Measurements from ENCODE around the gene PTDSS2.
A peak's percentile ranks its signal among the peaks of the same experiment; 100 is the strongest.

The PTDSS2 gene

DNA sequence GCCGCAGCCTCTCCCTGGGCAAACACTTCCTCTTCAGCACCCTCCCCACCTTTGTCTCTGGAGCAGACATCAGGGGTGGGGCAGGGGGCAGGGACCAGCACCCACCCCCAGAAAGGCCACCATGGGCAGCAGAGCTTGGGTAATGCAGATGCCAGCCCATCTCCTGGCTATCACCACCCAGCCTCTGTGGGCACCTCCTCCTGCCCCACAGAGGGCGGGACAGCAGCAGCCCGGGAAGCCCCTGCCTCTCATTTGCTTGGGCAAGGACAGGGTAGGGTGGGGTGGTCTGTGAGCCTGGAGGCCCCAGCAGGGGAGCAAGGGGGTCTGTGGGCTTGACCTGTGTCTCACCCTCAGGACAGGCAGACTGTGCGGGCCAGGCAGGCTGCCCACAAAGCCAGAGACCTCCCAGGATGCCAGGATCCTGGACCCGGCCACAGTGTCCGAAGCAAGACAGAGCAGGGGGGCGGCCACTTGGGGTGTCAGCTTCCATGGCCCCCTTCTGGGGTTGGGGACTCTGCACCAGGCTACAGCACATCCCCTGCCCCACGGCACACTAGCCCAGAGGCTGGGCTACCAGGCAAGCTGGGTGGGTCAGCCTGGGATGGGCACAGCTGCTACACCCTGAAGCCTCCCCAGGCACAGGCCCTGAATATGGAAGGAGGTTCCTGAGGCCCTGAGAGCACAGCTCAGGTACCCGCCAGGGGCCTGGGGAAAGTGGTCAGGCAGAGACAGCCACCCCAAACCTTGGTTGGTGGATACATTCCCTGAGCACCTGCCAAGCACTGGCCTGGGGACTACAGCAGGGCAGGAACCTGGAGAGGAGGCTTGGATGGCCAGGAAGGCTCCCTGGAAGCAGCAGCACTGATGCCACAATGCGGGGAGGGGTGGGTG, 52.5 kb downstream of the PTDSS2 start:
- no peak overlapping the region for H4K91ac ChIP-seq (ENCODE audit: low read length)
- no peak overlapping the region for H2BK120ac ChIP-seq (ENCODE audit: low read depth, low read length)
- no peaks in the 10 kb centered on the region for H3K9me3 ChIP-seq (ENCODE audit: control insufficient read depth, low read length)
- H3K27me3 ChIP-seq (ENCODE audit: control insufficient read depth in 1 of 2, insufficient read depth in 1 of 2, low read length in 2 of 2): no peaks in the 10 kb centered on the region
- DNase-seq: no peak
- H4K8ac ChIP-seq (ENCODE audit: low read length): no peak overlapping the region
- H2BK5ac ChIP-seq (ENCODE audit: low read depth, low read length, poor library complexity, severe bottlenecking): no peak overlapping the region
- 96% methylated on average over 10 of the region's 10 CpGs for WGBS
- peaks cover 46 to 71% of the 10 kb centered on the region in 2 experiments for H3K36me3 ChIP-seq (ENCODE audit: control insufficient read depth in 1 of 2, insufficient read depth in 2 of 2, low read depth in 1 of 2, low read length in 2 of 2)
- H3K23ac ChIP-seq (ENCODE audit: low read length in 2 of 2): no peak overlapping the region
- no peak overlapping the region for H2AK5ac ChIP-seq (ENCODE audit: low read length, severe bottlenecking)
- H2BK12ac ChIP-seq (ENCODE audit: low read length in 2 of 2): no peak overlapping the region
- H3K4me1 ChIP-seq (ENCODE audit: control insufficient read depth, insufficient read depth, low read depth, low read length): peaks cover 24% of the 10 kb centered on the region
- peaks cover 54% of the 10 kb centered on the region for H3K79me1 ChIP-seq (replicated peaks; ENCODE audit: low read length, poor library complexity, severe bottlenecking)
- H3K4me3 ChIP-seq (ENCODE audit: insufficient read depth in 1 of 2, low read depth in 1 of 2, low read length in 2 of 2): peak overlapping the region in 1 of 2 experiments; percentile 86
- no peak overlapping the region for H3K18ac ChIP-seq (ENCODE audit: low read depth in 1 of 2, low read length in 2 of 2)
- no peak overlapping the region for H2AFZ ChIP-seq (ENCODE audit: low read depth, low read length)
- no peak overlapping the region for H3K14ac ChIP-seq (ENCODE audit: low read length in 2 of 2)
- peak overlapping the region; percentile 100 for H3K9ac ChIP-seq (ENCODE audit: low read length)
- no peak overlapping the region for H3K27ac ChIP-seq (ENCODE audit: low read length, poor library complexity, severe bottlenecking)
- no peak overlapping the region for H3K4ac ChIP-seq (ENCODE audit: low read depth in 1 of 2, low read length in 2 of 2)
- no peak overlapping the region for H3K4me2 ChIP-seq (ENCODE audit: low read length, poor library complexity, severe bottlenecking)
- peak overlapping the region; percentile 33 for H2BK15ac ChIP-seq (ENCODE audit: low read depth, poor library complexity, severe bottlenecking)

DNA sequence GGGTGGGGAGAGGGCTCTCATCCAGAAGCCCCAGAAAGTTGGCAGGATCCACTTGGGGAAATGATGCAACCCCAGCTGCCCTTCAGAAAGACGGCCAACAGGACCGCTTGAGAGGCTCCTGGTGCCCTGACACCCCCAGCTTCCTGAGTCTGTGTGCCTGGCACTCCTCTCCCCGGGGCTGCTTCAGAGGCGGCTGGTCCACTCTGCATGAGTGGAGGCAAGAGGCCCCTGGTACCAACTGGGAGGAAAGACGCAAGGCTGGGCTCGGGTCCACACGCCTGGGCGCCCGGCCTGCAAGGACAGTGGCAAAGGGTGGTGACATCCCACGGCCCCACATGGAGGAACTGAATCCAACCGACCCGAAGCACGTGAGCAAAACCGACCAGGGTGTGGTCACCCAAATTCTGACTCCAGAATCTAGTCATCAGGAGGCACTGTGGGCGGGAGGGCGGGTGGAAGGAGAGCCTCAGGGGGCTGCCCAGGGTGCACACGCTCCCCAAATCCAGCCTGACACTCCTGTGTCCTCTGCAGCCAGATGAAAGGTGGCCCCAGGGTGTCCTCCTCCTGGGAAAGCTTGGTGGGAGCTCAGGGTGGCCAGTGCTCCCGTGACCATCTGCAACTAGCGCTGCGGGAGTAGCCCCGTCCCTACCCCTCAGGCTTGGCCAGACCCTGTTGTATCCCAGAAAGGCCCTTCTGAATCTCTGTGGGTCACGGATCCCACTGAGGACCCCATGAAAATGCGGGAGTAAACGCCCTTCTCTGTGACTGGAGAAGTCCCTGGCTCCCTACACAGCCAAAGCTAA, 53.3 kb downstream of the PTDSS2 start:
- no peak for DNase-seq
- Histone ChIP-seq H3K4me1 (ENCODE audit: control insufficient read depth, insufficient read depth, low read depth, low read length) (peaks cover 30% of the 10 kb centered on the region), H3K18ac (ENCODE audit: low read depth in 1 of 2, low read length in 2 of 2) (no peak overlapping the region), H2AK5ac (ENCODE audit: low read length, severe bottlenecking) (no peak overlapping the region), H2BK5ac (ENCODE audit: low read depth, low read length, poor library complexity, severe bottlenecking) (no peak overlapping the region), H3K4ac (ENCODE audit: low read depth in 1 of 2, low read length in 2 of 2) (no peak overlapping the region), H3K27me3 (ENCODE audit: control insufficient read depth in 1 of 2, insufficient read depth in 1 of 2, low read length in 2 of 2) (no peaks in the 10 kb centered on the region), H4K8ac (ENCODE audit: low read length) (peak overlapping the region; percentile 49), H4K91ac (ENCODE audit: low read length) (peak overlapping the region; percentile 12), H3K36me3 (ENCODE audit: control insufficient read depth in 1 of 2, insufficient read depth in 2 of 2, low read depth in 1 of 2, low read length in 2 of 2) (peaks cover 37 to 63% of the 10 kb centered on the region in 2 experiments), H2BK12ac (ENCODE audit: low read length in 2 of 2) (no peak overlapping the region), H2BK15ac (ENCODE audit: low read depth, poor library complexity, severe bottlenecking) (no peak overlapping the region), H3K9ac (ENCODE audit: low read length) (peak overlapping the region; percentile 100), H3K23ac (ENCODE audit: low read length in 2 of 2) (no peak overlapping the region), H2BK120ac (ENCODE audit: low read depth, low read length) (no peak overlapping the region), H3K4me2 (ENCODE audit: low read length, poor library complexity, severe bottlenecking) (no peak overlapping the region), H3K9me3 (ENCODE audit: control insufficient read depth, low read length) (no peaks in the 10 kb centered on the region), H3K27ac (ENCODE audit: low read length, poor library complexity, severe bottlenecking) (no peak overlapping the region), H3K79me1 (replicated peaks; ENCODE audit: low read length, poor library complexity, severe bottlenecking) (peaks cover 55% of the 10 kb centered on the region), H3K14ac (ENCODE audit: low read length in 2 of 2) (no peak overlapping the region), H2AFZ (ENCODE audit: low read depth, low read length) (no peak overlapping the region), H3K4me3 (ENCODE audit: insufficient read depth in 1 of 2, low read depth in 1 of 2, low read length in 2 of 2) (peak overlapping the region in 1 of 2 experiments; percentile 86)
- 95% methylated on average over 24 of the region's 24 CpGs for WGBS

DNA sequence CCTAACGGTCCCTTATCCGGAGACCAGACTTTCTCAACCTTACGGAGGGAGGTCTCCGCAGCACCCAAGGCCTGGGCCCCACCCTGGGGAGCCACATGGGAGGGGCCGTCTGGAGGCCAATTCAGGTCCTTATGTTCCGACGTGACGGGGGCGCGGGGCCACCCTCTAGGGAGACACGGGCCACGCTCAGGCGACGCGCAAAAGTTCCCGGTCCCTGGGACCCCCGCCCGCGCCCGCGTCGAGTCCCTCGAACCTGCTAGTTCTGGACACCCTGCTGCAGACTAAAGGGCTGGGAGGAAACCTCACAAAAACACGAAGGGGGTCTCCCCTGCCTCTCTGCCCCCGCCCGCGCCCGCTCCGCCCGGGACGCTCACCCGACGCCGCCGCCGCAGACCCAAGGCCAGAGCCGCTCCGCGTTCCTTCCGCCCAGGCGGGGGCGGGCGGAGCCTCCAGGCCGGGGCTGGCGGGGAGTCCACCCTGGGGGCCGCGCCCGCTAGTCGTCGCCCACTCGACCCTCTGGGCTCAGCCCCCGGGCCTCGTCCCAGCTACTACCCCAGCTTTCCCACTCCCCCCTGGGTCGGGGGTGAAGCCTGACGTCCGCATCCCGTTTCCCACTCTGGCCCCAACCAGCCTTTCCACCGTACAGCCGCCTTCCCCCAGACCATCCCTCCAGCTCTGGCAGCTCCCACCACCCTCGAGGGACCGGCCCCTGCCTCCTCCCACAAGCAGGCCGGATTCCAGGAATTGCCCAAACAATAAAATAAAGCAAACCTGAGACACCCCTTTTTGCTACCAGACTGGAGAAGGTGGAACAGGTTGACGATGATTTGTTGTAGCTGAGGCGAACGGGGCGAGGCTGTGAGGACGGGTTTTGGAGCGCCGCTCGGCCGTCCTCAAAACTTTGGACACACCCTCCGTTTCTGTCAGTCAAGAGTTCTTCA, 54.2 kb downstream of the PTDSS2 start:
- Histone ChIP-seq H3K4me3 (ENCODE audit: insufficient read depth in 1 of 2, low read depth in 1 of 2, low read length in 2 of 2) (peak overlapping the region in 1 of 2 experiments; percentile 86), H3K4me1 (ENCODE audit: control insufficient read depth, insufficient read depth, low read depth, low read length) (peaks cover 28% of the 10 kb centered on the region), H2AK5ac (ENCODE audit: low read length, severe bottlenecking) (peak overlapping the region; percentile 42), H3K9me3 (ENCODE audit: control insufficient read depth, low read length) (no peaks in the 10 kb centered on the region), H2AFZ (ENCODE audit: low read depth, low read length) (no peak overlapping the region), H3K18ac (ENCODE audit: low read depth in 1 of 2, low read length in 2 of 2) (no peak overlapping the region), H2BK15ac (ENCODE audit: low read depth, poor library complexity, severe bottlenecking) (no peak overlapping the region), H2BK5ac (ENCODE audit: low read depth, low read length, poor library complexity, severe bottlenecking) (no peak overlapping the region), H3K79me1 (replicated peaks; ENCODE audit: low read length, poor library complexity, severe bottlenecking) (peaks cover 52% of the 10 kb centered on the region), H3K4me2 (ENCODE audit: low read length, poor library complexity, severe bottlenecking) (no peak overlapping the region), H3K9ac (ENCODE audit: low read length) (peak overlapping the region; percentile 100), H4K91ac (ENCODE audit: low read length) (peak overlapping the region; percentile 12), H2BK120ac (ENCODE audit: low read depth, low read length) (no peak overlapping the region), H3K27ac (ENCODE audit: low read length, poor library complexity, severe bottlenecking) (no peak overlapping the region), H3K4ac (ENCODE audit: low read depth in 1 of 2, low read length in 2 of 2) (no peak overlapping the region), H3K36me3 (ENCODE audit: control insufficient read depth in 1 of 2, insufficient read depth in 2 of 2, low read depth in 1 of 2, low read length in 2 of 2) (peaks cover 33 to 57% of the 10 kb centered on the region in 2 experiments), H3K14ac (ENCODE audit: low read length in 2 of 2) (no peak overlapping the region), H3K23ac (ENCODE audit: low read length in 2 of 2) (peak overlapping the region in 1 of 2 experiments; percentile 67), H2BK12ac (ENCODE audit: low read length in 2 of 2) (peak overlapping the region in 1 of 2 experiments; percentile 38), H3K27me3 (ENCODE audit: control insufficient read depth in 1 of 2, insufficient read depth in 1 of 2, low read length in 2 of 2) (no peaks in the 10 kb centered on the region), H4K8ac (ENCODE audit: low read length) (peak overlapping the region; percentile 61)
- DNase-seq: no peak
- WGBS: 95% methylated on average over 70 of the region's 72 CpGs
